Activated T-cell treated with anti-CD3 and anti-CD28 coated beads, Interleukin-2, amount 50 U/mL, for 24 hours (primary cell): Measurements from ENCODE around the gene MACROD2.

ENCODE experiments used
- DNase-seq: peaks from one replicate; pipeline ENCODE4 v3.0.0-alpha.2; 2020
- H3K27ac Mint-ChIP-seq: 2 replicates; pipeline ENCODE4 v1.8.0; 2020; ENCODE audit warnings: mild to moderate bottlenecking, mixed read lengths
- H3K27me3 Mint-ChIP-seq: 2 replicates; pipeline ENCODE4 v1.8.0; 2020; ENCODE audit warnings: mixed read lengths
- H3K36me3 Mint-ChIP-seq: 2 replicates; pipeline ENCODE4 v1.8.0; 2020; ENCODE audit warnings: low read depth, mixed read lengths
- H3K4me1 Mint-ChIP-seq: 2 replicates; pipeline ENCODE4 v1.8.0; 2020; ENCODE audit warnings: low read depth, mixed read lengths
- H3K4me3 Mint-ChIP-seq: 2 replicates; pipeline ENCODE4 v1.8.0; 2020; ENCODE audit warnings: mild to moderate bottlenecking, moderate library complexity, mixed read lengths
- H3K9me3 Mint-ChIP-seq: 2 replicates; pipeline ENCODE4 v1.8.0; 2020; ENCODE audit warnings: mixed read lengths

Gene MACROD2

GRCh38 chr20:15653396-15654207, 1658.3 kb downstream of the MACROD2 start:
- DNase-seq, result no peak
- H3K36me3 Mint-ChIP-seq, result no peaks in the 10 kb centered on the region
- no peak overlapping the region for H3K27ac Mint-ChIP-seq
- peaks cover 3% of the 10 kb centered on the region for H3K9me3 Mint-ChIP-seq
- H3K4me3 Mint-ChIP-seq, result no peak overlapping the region
- no peaks in the 10 kb centered on the region for H3K27me3 Mint-ChIP-seq
- H3K4me1 Mint-ChIP-seq, result no peaks in the 10 kb centered on the region

- H3K27ac Mint-ChIP-seq, result no peak overlapping the region
- no peak overlapping the region for H3K4me3 Mint-ChIP-seq
Observed at GRCh38 chr20:15654208-15654649, 1658.9 kb downstream of the MACROD2 start.

DNA sequence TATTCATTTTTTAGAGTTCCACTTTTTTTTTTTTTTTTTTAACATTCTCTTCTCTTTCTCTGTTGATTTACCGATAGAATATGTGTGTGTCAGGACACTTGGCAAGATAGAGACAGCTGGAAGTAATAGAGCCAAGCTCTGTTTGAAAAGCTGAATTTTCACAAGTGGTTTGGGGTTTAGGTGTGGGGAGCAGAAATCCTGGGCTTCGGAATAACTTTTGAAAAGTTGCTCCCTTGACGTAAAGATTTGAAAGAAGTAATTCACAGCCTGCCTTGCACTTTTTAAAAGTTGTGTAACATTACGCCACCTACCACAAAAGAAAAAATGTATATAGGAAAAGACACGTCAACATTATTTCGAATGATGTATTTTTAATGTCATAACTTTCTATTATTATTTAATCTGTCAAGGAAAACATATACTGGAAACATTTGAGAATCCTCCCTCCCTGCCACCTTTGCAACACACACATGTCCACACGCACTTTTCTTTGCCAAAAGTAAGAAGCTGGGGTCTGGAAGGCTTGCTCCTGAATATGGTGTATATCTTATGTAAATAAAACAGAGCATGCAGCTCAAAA, 1660.1 kb downstream of the MACROD2 start:
- DNase-seq, result no peak
- H3K9me3 Mint-ChIP-seq, result peaks cover 3% of the 10 kb centered on the region
- H3K27ac Mint-ChIP-seq, result no peak overlapping the region
- no peaks in the 10 kb centered on the region for H3K4me1 Mint-ChIP-seq
- no peaks in the 10 kb centered on the region for H3K27me3 Mint-ChIP-seq
- no peak overlapping the region for H3K4me3 Mint-ChIP-seq
- H3K36me3 Mint-ChIP-seq, result no peaks in the 10 kb centered on the region

More at GRCh38 chr20:15654208-15654649, 1658.9 kb downstream of the MACROD2 start:
- Mint-ChIP-seq H3K9me3 (peaks cover 3% of the 10 kb centered on the region), H3K4me1 (no peaks in the 10 kb centered on the region), H3K36me3 (no peaks in the 10 kb centered on the region), H3K27me3 (no peaks in the 10 kb centered on the region)
- no peak for DNase-seq

DNA sequence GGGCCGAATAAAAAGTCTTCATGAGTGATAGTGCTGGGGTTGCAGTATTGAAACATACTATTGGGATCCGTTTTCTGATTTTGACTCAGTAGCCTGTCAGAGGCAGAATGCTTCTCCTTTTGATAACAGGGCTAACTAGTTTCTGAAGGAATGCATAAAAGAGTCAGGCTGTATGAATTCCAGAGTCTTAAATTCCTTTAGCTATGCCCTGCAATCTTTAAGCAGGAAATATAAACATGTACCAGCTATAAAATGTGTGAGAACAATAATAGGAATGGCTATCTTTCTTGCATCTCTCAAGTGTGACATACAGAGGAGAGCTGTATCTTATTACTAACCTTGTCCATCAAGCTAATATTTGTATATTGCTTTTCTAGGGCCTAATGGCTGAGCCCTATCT, 1660.8 kb downstream of the MACROD2 start:
- no peak overlapping the region for H3K4me3 Mint-ChIP-seq
- no peak for DNase-seq
- no peak overlapping the region for H3K27ac Mint-ChIP-seq
- H3K27me3 Mint-ChIP-seq, result no peaks in the 10 kb centered on the region
- H3K4me1 Mint-ChIP-seq, result no peaks in the 10 kb centered on the region
- peaks cover 3% of the 10 kb centered on the region for H3K9me3 Mint-ChIP-seq
- H3K36me3 Mint-ChIP-seq, result no peaks in the 10 kb centered on the region

GRCh38 chr20:15658295-15658694, 1663.0 kb downstream of the MACROD2 start:
- no peak overlapping the region for H3K27ac Mint-ChIP-seq
- no peaks in the 10 kb centered on the region for H3K36me3 Mint-ChIP-seq
- no peaks in the 10 kb centered on the region for H3K4me1 Mint-ChIP-seq
- peaks cover 3% of the 10 kb centered on the region for H3K9me3 Mint-ChIP-seq
- no peaks in the 10 kb centered on the region for H3K27me3 Mint-ChIP-seq
- H3K4me3 Mint-ChIP-seq, result no peak overlapping the region
- no peak for DNase-seq

- H3K36me3 Mint-ChIP-seq, result no peaks in the 10 kb centered on the region
- H3K27ac Mint-ChIP-seq, result no peak overlapping the region
- peaks cover 4% of the 10 kb centered on the region for H3K9me3 Mint-ChIP-seq
- no peak for DNase-seq
- no peak overlapping the region for H3K4me3 Mint-ChIP-seq
- no peaks in the 10 kb centered on the region for H3K4me1 Mint-ChIP-seq
- H3K27me3 Mint-ChIP-seq, result no peaks in the 10 kb centered on the region
Observed at GRCh38 chr20:15673206-15673605, 1677.9 kb downstream of the MACROD2 start.

DNA sequence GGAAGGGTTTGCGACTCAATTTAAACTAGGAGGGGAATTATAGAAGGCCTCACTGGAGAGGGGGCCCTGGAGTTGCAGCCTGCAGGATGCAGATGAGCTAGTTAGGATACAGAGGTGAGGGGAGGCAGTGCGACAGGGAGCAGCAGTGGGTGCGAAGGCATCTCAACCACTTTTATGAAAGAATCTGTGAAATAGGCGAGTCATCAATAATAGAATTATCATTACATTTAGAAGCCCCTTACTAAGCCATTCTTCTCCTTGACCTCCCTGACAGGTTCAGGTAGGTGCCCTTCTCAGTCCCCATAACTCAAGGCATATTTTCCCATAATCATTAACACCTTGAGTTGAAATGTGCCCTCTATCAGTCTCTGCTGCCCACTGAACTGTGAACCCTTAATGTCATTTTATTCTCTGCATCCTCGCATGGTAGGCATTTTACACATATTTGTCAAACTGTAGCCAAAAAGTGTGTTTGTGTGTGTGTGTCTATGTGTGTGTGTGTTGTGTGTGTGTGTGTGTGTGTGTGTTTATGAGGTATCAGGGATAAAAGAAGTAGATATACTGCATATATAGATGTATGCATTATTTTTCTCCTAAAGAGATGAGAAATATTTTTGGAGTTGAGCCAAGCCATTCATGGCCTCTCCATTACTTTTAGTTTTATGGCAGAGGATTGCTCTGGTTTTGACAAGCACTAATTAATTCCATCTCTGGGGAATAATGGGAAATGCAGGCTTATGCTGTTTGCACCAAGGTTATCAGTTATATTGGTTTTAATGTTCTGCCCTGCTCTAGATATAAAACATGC, 1679.1 kb downstream of the MACROD2 start:
- no peak overlapping the region for H3K27ac Mint-ChIP-seq
- H3K9me3 Mint-ChIP-seq, result peaks cover 3% of the 10 kb centered on the region
- no peaks in the 10 kb centered on the region for H3K27me3 Mint-ChIP-seq
- H3K4me1 Mint-ChIP-seq, result no peaks in the 10 kb centered on the region
- H3K4me3 Mint-ChIP-seq, result no peak overlapping the region
- no peaks in the 10 kb centered on the region for H3K36me3 Mint-ChIP-seq
- DNase-seq, result no peak

DNA sequence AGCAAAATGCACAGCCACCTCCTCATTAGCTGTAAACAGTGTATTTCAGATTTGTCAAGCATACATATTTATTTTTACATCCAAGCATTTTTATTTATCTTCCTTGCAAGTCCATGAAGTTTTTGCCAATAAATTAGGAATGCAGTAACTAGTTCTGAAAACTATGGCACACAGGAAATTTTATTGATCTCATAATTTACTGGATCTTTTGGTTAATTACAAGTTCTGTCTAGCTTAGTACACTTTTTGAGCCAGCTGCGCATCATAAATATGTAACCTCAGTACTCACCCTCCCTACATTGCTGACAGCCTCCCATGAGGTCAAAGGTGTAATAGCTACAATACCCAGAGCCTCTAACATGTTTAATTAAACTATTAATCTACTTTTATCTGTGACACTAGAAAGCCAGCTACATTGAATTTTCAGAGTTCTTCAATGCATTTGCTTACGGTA, 1679.8 kb downstream of the MACROD2 start:
- H3K27me3 Mint-ChIP-seq, result no peaks in the 10 kb centered on the region
- no peak overlapping the region for H3K27ac Mint-ChIP-seq
- no peak overlapping the region for H3K4me3 Mint-ChIP-seq
- H3K4me1 Mint-ChIP-seq, result no peaks in the 10 kb centered on the region
- DNase-seq, result no peak
- H3K9me3 Mint-ChIP-seq, result peaks cover 3% of the 10 kb centered on the region
- no peaks in the 10 kb centered on the region for H3K36me3 Mint-ChIP-seq

- Mint-ChIP-seq H3K9me3 (peaks cover 4% of the 10 kb centered on the region), H3K4me1 (no peaks in the 10 kb centered on the region), H3K27me3 (no peaks in the 10 kb centered on the region), H3K4me3 (no peak overlapping the region), H3K27ac (no peak overlapping the region), H3K36me3 (no peaks in the 10 kb centered on the region)
- DNase-seq, result no peak
Observed at GRCh38 chr20:15675813-15676484, 1680.6 kb downstream of the MACROD2 start.

DNA sequence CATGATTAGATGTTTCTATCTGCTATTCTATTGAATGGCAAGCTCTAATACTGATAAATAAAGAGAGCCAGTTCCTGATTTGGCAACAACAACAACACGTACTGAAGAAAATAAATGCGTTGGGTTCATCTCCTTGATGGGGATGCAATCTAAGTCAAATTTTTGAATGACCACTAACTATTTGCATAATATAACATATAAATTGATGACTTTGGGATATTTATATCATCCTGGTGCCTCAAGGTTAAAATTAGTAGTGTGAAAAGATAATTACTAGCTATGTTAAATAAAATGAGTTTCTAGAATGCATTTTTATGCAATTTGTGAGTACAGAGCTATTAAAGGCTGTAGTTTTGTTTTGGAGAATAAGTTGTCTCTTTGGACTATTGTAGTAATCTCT, 1681.5 kb downstream of the MACROD2 start:
- Mint-ChIP-seq H3K36me3 (no peaks in the 10 kb centered on the region), H3K27me3 (no peaks in the 10 kb centered on the region), H3K4me1 (no peaks in the 10 kb centered on the region), H3K9me3 (peaks cover 5% of the 10 kb centered on the region), H3K27ac (no peak overlapping the region), H3K4me3 (no peak overlapping the region)
- DNase-seq, result no peak

GRCh38 chr20:15682690-15683089, 1687.4 kb downstream of the MACROD2 start:
- Mint-ChIP-seq H3K4me3 (no peak overlapping the region), H3K36me3 (no peaks in the 10 kb centered on the region), H3K27me3 (no peaks in the 10 kb centered on the region), H3K9me3 (peaks cover 2% of the 10 kb centered on the region), H3K27ac (no peak overlapping the region), H3K4me1 (no peaks in the 10 kb centered on the region)
- no peak for DNase-seq

GRCh38 chr20:15692570-15692969, 1697.3 kb downstream of the MACROD2 start:
- no peak for DNase-seq
- Mint-ChIP-seq H3K36me3 (no peaks in the 10 kb centered on the region), H3K27ac (no peak overlapping the region), H3K9me3 (peaks cover 16% of the 10 kb centered on the region), H3K4me1 (no peaks in the 10 kb centered on the region), H3K27me3 (no peaks in the 10 kb centered on the region), H3K4me3 (no peak overlapping the region)

GRCh38 chr20:15699431-15700146, 1704.3 kb downstream of the MACROD2 start:
- Mint-ChIP-seq H3K9me3 (peaks cover 14% of the 10 kb centered on the region), H3K27me3 (no peaks in the 10 kb centered on the region), H3K36me3 (no peaks in the 10 kb centered on the region), H3K4me3 (no peak overlapping the region), H3K4me1 (no peaks in the 10 kb centered on the region), H3K27ac (no peak overlapping the region)
- DNase-seq, result no peak
